Islet precursor cell (in vitro differentiated cells): ENCODE measurements around the gene H2BK1.
A peak's percentile ranks its signal among the peaks of the same experiment; 100 is the strongest.

Experiments
- DNase-seq: peaks from one replicate; pipeline ENCODE4 v3.0.0-alpha.2; 2018

Gene H2BK1

GRCh38 chr7:151231080-151231479 is 20.8 kb upstream of the H2BK1 start:
- no peak for DNase-seq

- no peak for DNase-seq
Measured at GRCh38 chr7:151229249-151229648, 19.0 kb upstream of the H2BK1 start.

GRCh38 chr7:151228024-151228866 is 18.0 kb upstream of the H2BK1 start:
- DNase-seq, result no peak

- DNase-seq, result peak; percentile 100
Measured at GRCh38 chr7:151226875-151227782, 16.8 kb upstream of the H2BK1 start, which contains the start of gene ABCF2. TSS of gene ABCF2 (minus strand) at chr7:151227205. CDS start at chr7:151226458, 747 bp downstream.

- DNase-seq, result no peak
Measured at GRCh38 chr7:151226560-151226874, 16.2 kb upstream of the H2BK1 start.

- no peak for DNase-seq
Measured at GRCh38 chr7:151225948-151226510, 15.7 kb upstream of the H2BK1 start.

GRCh38 chr7:151223728-151224127 is 13.4 kb upstream of the H2BK1 start:
- no peak for DNase-seq

- DNase-seq, result no peak
Measured at GRCh38 chr7:151218170-151218569, 7.9 kb upstream of the H2BK1 start.

- no peak for DNase-seq
Measured at GRCh38 chr7:151215396-151215795, 5.1 kb upstream of the H2BK1 start.

- no peak for DNase-seq
Measured at GRCh38 chr7:151213826-151214225, 3.5 kb upstream of the H2BK1 start.

GRCh38 chr7:151212626-151213025 is 2.3 kb upstream of the H2BK1 start:
- no peak for DNase-seq

GRCh38 chr7:151211155-151211772 is 976 bp upstream of the H2BK1 start:
- no peak for DNase-seq

GRCh38 chr7:151209588-151209987 is 700 bp downstream of the H2BK1 start:
- DNase-seq, result no peak

- no peak for DNase-seq
Measured at GRCh38 chr7:151208253-151208862, 1.9 kb downstream of the H2BK1 start.

- no peak for DNase-seq
Measured at GRCh38 chr7:151207804-151208203, 2.5 kb downstream of the H2BK1 start.

GRCh38 chr7:151207315-151207714 is 3.0 kb downstream of the H2BK1 start:
- DNase-seq, result no peak

GRCh38 chr7:151206914-151207313 is 3.4 kb downstream of the H2BK1 start:
- DNase-seq, result no peak

- no peak for DNase-seq
Measured at GRCh38 chr7:151205730-151206129, 4.6 kb downstream of the H2BK1 start.

- DNase-seq, result no peak
Measured at GRCh38 chr7:151204383-151205032, 5.8 kb downstream of the H2BK1 start.

- no peak for DNase-seq
Measured at GRCh38 chr7:151202836-151203235, 7.5 kb downstream of the H2BK1 start.

GRCh38 chr7:151201751-151202150 is 8.5 kb downstream of the H2BK1 start:
- no peak for DNase-seq

- no peak for DNase-seq
Measured at GRCh38 chr7:151201344-151201743, 8.9 kb downstream of the H2BK1 start.
